Left cardiac atrium (tissue), 4 donors: ENCODE measurements around the gene PHACTR2. TPM values are rescaled to one million over a fixed set of nuclear protein-coding genes. Genes with fewer than 3 reads are reported as not detected.

Source experiments
- ATAC-seq, 2 donors: fragments of 200-7000 bp; cut with Tn5 transposase; one replicate each; pipeline ENCODE4 v1.9.1; 2020; ENCODE audit warnings: mild to moderate bottlenecking in 2 of 2, moderate library complexity in 2 of 2
- DNase-seq: peaks from one replicate; pipeline ENCODE4 v3.0.0-alpha.2; 2020
- intact Hi-C, 2 donors: fragments of 100-400 bp; cut with DNase I; formaldehyde crosslinking; loops; one replicate each; pipeline versions ENCODE4 v1.14.1 to v1.15.1; 2022 to 2023
- total RNA-seq, 2 donors: library from RNA; stranded (reverse); fragmentation: NEBNext Ultra II Directional; extraction: Animal tissue kit (Norgen Biotek cat#: 25700); gene quantifications; one replicate each; pipeline ENCODE4 v1.2.1, GENCODE V29; 2021
- donor health status: DM: no; HTN: yes; CAD: no.
- donor health status: DM: no; HTN: yes; CAD: no; lungs with severe emphysema.
- donor health status: DM: yes; HTN: yes; CAD: no.
- donor health status: Dilated cardiomyopathy.

The PHACTR2 gene
- total RNA-seq, 2 donors from 2014 or later, result 53.9 to 56.7 TPM

DNA sequence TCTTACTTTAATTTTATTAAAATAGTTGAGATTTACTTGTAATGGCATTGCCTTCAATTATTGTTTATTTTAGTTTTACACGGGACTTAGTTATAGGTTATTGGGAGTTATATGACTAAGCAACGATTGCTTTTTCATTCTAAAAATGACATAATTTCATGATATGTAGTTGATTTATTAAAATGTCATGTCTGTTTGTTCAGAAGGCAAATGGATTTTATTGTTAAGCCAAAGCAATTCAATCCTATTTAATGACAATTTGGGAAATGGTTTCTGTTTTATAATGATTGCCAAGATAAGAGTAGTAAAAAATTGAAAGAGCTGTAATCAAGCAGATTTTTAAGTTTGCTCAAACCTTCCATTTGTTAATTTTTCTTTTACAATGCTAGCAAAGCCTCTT lies 74.7 kb downstream of the PHACTR2 start:
- no peak for ATAC-seq
- intact Hi-C loops, result no loop called here

DNA sequence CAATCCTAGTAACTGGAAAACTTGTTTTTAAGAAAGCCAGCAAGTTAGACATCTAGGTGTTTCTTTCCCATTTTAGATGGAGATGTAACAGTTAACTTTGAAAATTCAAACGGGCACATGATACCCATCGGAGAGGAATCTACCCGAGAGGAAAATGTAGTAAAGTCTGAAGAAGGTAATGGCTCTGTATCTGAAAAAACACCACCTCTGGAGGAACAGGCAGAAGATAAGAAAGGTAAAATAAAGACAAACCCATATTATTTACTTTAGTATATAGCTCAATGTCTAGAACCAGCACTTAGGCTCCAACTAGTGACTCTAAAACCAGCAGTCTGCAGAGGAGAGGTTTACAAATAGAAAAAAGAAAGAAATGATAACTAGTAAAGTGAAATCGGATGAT lies 75.9 kb downstream of the PHACTR2 start:
- ATAC-seq (no peak), DNase-seq (no peak)
- intact Hi-C loops, result no loop called here

More for the DNA sequence above, 74.7 kb downstream of the PHACTR2 start:
- DNase-seq, result no peak

DNA sequence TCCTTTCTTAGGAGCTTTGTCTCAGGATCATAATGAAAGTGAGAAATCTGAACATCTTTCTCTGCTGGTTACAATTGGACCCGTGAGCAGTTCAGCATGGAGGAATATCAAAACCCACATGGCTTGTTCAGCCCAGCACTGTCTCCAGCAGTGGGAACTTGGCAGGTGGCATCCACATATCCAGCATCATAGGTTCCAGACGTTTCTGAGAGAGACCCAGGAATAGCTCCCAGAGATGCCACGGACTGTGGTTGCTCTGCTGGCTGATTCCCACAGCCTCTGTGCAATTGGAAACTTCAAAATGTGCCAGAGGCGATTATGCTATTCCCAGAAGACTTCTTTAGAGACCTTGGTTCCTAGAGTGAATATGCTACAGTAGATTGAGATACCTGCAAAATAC lies 76.4 kb downstream of the PHACTR2 start:
- ATAC-seq (no peak), DNase-seq (no peak)
- intact Hi-C loops, result no loop called here

DNA sequence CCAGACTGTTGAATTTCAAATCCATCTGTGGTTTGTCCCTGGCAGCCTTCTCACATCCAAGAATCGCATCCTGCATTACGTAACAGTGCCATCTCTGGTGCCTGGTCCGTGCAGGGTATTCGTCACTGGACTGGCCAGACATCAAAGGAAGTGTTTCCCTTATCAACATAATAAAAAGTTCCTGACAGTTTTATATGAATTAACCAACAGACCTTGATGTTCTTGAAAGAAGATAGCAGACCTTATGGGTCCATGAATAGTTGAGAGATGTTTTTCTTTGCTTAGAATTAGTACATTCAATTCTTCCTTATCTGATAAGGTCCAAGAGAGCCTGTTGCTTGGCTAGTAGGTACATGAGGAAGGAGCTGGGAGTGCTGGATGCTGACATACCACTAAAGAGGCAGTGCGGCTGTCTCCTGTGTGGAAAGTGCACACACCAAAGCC lies 77.6 kb downstream of the PHACTR2 start:
- ATAC-seq (peak; percentile 23 to 71), DNase-seq (peak; percentile 39)
- intact Hi-C loops, result no loop called here

DNA sequence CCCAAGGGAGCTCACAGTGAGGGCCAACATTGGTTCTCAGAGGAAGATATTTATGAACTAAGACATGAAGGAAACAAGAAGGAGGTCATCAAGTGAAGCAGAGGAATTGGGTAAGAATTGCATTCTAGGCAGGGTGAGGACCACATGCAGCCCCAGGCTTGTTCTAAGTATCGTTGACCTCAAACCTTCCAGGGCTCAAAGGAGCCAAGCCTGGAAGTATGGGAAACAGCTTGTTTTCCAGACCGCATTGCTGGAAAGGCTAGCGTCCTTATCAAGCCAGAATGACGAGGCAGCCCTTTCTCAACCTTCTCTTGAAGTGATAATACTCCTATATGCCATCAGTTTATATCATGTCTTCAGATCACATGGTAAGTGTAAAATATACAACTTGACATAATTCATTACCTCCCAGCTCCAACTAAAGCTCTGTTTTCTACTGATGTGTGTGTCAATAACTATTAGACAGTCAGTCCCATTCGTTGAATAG lies 79.6 kb downstream of the PHACTR2 start:
- no peak for ATAC-seq
- DNase-seq, result no peak
- intact Hi-C loops, result no loop called here

DNA sequence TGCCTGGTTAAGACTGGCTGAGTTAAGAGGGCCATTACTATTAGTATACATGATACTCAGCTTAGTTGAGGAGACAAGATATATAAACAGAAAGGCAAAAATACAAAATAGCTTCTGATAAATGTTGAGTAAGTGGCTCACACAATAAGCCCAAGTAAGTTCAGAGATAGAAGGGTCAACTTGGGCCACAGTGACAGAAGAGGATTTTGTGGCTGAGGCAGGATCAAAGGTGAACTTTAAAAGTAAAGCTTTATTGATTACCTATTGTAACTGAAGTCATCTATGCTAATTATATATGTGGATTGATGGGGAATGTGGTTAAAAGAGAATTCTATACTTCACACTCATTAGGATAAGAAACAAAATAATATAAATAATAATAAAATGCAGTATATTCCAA lies 80.8 kb downstream of the PHACTR2 start:
- DNase-seq (no peak), ATAC-seq (no peak)
- intact Hi-C loops, result no loop called here

DNA sequence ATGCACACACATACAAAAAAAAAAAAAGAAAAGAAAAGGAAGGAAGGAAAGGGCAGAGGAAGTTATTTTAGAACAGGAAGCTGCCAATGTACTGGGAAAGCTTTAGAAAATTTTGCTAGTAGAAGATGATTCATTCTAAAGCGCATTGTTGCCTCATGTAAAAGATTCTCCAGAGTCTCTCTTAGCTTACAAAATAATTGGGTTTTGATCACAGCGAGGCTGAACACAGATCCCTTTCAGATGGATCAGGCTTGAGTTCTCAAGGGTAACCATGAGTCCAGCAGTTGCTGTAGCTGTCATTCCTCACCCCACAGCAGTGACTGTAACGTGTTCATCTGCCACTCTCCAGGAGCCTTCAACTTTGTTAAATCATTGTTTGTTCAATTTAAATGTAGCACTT lies 81.9 kb downstream of the PHACTR2 start:
- intact Hi-C loops, result no loop called here
- ATAC-seq, result no peak
- no peak for DNase-seq

DNA sequence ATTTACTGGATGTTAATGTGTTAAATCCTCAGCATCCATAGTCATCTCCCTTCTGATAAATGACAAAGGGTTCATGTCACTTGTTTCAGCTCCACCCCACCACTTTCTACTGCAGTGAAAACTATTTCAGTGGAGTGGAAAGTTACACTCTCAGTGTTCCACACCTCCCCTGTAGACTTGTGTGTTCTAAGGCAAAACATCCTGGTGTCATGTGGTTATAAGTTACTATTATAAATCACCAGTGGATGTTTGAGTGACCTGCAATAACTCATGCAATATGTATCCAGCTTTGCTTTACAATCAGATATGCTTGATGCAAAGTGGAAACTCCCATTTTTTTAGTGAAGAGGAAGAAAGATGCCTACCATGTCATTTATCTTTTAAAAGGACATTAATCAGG lies 83.3 kb downstream of the PHACTR2 start:
- intact Hi-C loops, result no loop called here
- DNase-seq, result no peak

DNA sequence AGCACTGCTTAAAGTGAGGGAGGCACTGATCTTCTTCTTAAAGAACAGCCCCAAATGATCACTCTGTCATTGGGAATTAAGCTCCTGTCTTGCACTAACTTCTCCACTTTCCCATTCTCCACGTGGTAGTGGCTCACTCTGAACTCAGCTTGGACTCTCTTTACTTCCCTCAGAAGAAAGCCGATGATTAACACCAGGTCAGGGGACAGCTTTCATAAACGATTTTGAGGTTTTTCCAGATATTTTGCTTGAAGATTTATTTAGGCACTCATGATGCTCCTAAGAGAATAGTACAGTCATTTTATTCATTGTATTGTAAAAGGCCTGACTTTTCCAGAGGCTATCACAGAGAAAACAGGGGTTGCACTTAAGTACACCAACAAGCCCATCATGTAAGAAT lies 84.4 kb downstream of the PHACTR2 start:
- DNase-seq, result no peak
- ATAC-seq, result no peak
- intact Hi-C loops, result no loop called here

More for the DNA sequence above, 83.3 kb downstream of the PHACTR2 start:
- no peak for ATAC-seq

DNA sequence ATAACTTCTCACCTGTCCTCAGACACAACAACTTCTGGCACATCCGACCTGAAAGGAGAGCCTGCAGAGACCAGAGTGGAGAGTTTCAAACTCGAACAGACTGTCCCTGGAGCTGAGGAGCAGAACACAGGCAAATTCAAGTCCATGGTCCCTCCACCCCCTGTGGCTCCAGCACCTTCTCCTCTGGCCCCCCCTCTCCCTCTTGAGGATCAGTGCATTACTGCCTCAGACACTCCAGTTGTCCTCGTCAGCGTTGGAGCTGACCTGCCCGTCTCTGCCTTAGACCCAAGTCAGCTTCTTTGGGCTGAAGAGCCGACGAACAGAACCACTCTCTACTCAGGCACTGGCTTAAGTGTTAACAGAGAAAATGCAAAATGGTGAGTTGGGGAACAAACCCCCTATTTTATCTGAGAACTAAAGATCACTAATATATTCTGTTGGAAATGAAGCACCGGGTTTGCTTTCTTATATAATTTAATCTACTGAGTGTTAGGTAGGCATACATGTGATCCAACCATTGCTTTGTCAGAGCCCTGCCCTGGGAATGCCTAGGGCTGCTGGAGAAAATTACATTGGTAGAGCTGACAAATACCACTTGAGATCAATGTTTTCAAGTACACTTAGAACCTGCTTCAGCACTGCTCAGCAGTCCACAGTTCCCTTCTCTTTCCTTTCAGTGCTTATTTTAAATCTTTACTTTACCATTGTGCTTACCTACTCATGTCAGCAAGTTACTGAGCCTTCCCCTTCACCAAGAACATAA lies 87.8 kb downstream of the PHACTR2 start:
- intact Hi-C loops, result no loop called here
- DNase-seq, result no peak
- no peak for ATAC-seq

DNA sequence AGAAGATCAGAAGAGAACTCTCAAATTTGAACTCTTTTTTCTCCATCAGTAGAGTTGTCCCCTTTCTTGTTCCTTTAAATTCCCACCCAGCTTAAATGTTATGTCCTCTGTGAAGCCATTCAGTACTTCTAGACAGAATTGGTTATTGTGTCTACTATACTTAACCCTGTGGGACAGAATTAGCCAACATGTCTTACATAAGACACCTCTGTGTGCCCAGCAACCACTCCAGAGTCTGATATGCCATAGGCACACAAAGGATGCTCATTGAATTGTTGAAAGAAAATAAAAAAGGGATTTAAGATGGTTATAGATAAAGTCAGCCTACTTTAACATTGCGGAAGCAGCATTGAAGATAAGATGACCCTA lies 88.4 kb downstream of the PHACTR2 start:
- ATAC-seq (no peak), DNase-seq (no peak)
- intact Hi-C loops, result no loop called here

DNA sequence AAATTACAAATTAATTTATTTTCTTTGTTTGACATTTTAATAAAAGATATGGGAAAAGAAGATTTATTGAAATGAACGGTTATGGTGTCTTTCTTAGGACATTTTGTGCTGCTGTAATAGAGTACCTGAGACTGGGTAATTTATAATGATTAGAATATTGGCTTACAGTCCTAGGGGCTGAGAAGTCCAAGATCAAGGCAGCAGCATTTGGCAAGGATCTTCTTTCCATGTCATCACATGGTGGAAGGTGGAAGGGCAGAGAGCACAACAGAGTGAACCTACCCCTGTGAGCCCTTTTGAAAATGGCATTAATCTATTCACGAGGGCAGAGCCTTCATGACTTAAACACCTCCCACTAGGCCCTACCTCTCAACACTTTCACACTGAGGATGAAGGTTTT lies 89.7 kb downstream of the PHACTR2 start:
- no peak for DNase-seq
- no peak for ATAC-seq
- intact Hi-C loops, result no loop called here

DNA sequence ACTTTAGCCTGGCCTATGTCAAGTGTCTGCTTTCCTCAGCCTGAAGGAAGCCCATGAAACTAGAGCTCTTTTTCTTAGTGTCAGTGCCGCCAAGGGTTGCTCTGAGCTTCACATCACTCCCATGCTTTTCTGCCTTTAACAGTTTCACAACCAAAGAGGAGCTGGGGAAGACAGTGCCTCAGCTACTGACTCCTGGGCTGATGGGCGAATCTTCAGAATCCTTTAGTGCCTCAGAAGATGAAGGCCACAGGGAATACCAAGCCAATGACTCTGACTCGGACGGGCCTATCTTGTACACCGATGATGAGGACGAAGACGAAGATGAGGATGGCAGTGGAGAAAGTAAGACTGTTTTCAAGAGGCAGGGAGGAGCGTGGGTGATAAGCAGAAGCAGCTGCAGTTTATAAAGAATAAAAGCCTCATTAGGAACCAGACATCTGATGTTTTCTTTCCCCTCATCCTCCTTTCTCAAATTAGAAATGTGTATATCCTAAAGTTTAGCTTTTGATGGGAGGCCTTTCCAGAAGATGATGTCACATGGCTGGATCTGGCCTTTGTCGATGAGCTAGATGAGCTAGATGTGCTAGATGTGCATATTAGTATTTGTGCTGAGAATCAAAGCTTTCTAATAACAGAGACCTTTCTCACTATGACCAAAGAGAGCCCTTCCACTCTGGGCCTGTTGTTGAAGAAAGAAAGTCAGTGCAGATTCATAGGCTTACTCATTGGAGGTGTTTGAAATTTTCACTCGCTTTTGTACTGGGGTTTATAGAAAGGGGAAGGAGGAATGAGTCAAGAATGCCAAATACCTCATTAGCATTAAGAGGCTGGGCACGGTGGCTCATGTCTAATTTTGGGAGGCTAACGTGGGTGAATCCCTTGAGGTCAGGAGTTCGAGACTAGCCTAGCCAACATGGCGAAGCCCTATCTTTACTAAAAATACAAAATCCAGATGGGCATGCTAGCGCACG lies 94.6 kb downstream of the PHACTR2 start:
- ATAC-seq (peak in 1 of 2 donors; percentile 53), DNase-seq (no peak)
- intact Hi-C loops, result no loop called here

DNA sequence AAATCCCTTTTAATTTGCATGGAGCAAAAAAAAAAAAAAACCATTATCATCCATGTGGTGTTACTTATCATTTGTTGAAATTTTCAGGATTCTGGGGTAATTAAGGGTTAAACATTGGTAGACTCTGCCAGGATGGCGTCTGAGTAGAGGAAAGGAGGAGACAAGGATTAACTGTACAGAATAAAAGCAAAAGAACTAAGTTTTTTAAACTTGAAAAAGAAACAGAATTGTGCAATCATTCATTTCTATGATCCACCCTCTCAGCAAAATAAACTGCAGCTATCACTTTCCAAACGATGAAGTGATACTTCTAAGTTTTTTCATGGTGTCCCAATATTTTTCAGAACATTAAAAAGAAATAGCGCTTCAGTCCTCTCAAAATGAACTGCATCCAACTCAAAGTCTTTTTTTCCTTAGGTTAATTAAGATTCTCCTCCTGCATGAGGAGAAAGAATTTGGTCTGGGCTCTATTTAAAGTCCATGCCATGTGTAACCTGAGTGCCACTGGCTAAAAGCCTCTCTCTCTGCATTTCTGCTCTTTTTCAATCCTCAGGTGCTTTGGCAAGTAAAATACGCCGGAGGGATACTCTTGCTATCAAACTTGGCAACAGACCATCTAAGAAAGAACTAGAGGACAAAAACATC lies 95.9 kb downstream of the PHACTR2 start:
- ATAC-seq (peak; percentile 47 to 61), DNase-seq (no peak)
- intact Hi-C loops, result no loop called here

DNA sequence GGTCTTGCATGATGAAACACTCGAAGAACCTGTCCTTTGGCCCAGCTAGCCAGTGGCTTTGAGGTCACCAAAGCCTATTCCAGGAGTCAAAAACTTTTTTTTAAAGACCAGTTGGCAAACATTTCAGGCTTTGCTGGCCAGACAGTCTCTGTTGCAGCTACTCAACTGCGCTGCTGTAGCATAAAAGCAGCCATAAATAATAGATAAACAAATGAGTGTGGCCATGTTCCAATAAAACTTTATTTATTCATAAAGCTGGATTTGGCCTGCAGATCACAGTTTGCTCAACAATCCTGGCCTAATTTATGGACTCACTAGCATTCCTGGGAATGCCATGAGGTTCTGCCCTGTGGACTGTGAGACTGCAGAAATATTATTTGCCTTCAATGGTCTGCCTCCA lies 96.6 kb downstream of the PHACTR2 start:
- intact Hi-C loops, result no loop called here
- no peak for DNase-seq
- ATAC-seq, result peak; percentile 24 to 60

DNA sequence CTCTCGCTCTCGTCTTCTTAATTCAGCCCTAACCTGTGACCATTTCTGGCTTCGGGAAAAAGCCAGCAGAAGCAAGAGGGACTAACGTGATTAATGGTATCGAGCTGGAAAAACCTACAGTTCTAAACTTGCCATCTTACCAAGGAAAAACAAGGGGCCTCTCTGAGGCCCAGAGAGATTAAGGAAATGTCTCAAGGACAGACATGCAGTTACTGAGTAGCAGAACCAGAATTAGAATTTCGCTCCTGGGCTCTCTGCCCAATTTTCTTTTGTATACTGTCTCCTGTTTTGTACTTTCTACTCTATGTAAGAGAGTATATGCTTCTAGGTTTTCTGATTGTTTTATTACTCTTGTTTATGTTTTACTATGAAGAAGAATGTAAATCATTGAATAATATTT lies 97.6 kb downstream of the PHACTR2 start:
- ATAC-seq (no peak), DNase-seq (no peak)
- intact Hi-C loops, result no loop called here

DNA sequence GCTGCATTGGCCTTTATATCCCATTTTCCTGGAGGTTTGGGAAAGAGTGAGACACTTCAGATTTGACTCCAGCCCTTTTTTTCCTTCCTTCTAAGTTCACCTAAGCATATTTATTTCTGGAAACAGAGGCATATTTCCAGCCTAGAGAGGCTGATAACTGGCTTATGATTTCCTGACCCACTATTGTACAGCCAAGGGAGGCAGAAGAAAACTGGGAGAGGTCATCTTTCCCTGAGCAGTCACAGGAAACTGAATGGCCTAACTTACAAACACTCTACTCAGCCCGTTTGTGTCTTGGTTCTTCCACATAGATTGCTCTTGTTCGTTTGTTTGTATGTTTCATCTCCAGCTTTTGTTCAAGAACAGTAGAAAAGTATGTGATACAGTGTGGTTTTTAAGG lies 101.2 kb downstream of the PHACTR2 start:
- ATAC-seq, result peak in 1 of 2 donors; percentile 38
- DNase-seq, result no peak
- intact Hi-C loops, result no loop called here

DNA sequence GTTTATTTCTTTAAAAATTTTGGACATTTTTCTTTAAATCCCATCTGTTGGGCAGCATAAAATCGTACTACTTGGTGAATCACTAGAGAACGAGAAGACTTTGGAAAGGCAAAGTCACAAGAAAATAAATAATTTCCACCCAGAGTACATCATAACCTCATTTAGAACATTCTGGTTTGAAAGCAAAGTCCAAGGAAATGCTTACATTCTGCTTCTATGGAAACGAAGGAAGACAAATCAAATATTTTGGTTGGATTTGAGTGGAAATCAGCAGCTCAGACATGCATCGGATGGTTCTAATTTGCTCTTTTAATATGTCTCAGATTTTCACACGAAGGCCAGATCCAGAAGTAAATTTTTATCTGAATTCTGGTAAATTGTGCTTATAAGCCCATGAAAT lies 104.7 kb downstream of the PHACTR2 start:
- intact Hi-C loops, result no loop called here
- ATAC-seq (peak in 1 of 2 donors; percentile 34), DNase-seq (no peak)

DNA sequence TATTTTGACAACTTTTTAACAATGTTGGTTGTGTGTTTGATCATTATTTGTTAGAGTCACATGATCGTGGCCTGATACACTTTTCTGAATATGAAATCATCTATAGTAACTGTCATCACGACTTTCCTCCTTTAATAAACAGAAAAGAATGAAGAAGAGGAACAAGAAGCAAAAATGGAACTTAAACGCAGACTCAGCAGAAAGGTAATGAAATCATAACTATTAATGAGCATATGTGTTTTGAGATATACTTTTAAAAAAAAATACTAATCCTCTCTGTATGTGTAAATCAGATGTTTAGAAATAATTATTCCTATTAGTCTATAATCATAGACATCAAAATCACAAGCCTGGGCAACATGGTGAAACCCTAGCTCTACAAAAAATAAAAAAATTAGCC lies 105.3 kb downstream of the PHACTR2 start:
- intact Hi-C loops, result no loop called here
- ATAC-seq (no peak), DNase-seq (no peak)

DNA sequence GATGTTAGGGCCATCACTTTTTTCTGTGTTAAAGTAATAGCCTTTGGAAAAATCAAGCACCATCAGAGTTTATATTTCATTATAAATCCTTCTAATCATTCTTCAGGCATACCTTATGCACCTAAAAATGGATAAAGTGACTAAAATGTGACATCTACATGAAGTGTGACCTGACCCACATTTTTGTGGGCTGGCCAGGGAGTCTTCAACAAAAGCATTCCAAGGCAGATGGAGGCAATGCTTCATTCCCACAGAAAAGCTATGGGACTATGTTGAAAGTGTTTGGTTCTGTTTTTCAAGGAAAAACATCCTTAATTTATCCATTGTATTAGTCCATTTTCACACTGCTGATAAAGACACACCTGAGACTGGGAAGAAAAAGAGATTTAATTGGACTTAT lies 106.6 kb downstream of the PHACTR2 start:
- intact Hi-C loops, result no loop called here
- DNase-seq (no peak), ATAC-seq (no peak)
